ENCODE data around the gene KRTAP4-6. TPM values are rescaled to one million over a fixed set of nuclear protein-coding genes. Genes with fewer than 3 reads are reported as not detected.
"Not testable (repeated sequence)": the region's sequence is repeated elsewhere in the genome, so short reads cannot be mapped to it uniquely, and the experiment has no call there.

Gene KRTAP4-6
- total RNA-seq: not detected
- long read RNA-seq, donor 1: 0 reads
- long read RNA-seq, donor 2: 0 reads

GRCh38 chr17:41140360-41141131 is at the start of gene KRTAP4-6:
Gene KRTAP4-6, minus strand, starts transcription at chr17:41140544. Its CDS starts 57 bp downstream, at chr17:41140487.
- intact Hi-C loops (cut with DNase I): no loop called here

DNA sequence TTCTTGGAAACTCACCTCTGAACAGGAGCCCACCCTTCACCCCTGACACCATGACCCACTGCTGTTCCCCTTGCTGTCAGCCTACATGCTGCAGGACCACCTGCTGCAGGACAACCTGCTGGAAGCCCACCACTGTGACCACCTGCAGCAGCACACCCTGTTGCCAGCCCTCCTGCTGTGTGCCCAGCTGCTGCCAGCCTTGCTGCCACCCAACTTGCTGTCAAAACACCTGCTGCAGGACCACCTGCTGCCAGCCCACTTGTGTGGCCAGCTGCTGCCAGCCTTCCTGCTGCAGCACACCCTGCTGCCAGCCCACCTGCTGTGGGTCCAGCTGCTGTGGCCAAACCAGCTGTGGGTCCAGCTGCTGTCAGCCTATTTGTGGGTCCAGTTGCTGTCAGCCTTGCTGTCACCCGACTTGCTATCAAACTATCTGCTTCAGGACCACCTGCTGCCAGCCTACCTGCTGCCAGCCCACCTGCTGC is 49.5 kb upstream of the KRTAP4-6 start, which contains the start of gene KRTAP9-1:
Gene KRTAP9-1 (plus strand): TSS at position 51 of the 482 bp plus-strand sequence. CDS start 0 bp downstream, at position 51.
- DNase-seq (ENCODE audit: low spot score): not testable (repeated sequence)
- intact Hi-C loops (cut with DNase I): loop anchor here in 1 of 2 donors (10.0 kb wide), 1 partner anchor 525 kb away; the partner anchor contains the start of gene KRT222

More at GRCh38 chr17:41140360-41141131, at the start of gene KRTAP4-6:
- no peak for DNase-seq (ENCODE audit: low spot score)

DNA sequence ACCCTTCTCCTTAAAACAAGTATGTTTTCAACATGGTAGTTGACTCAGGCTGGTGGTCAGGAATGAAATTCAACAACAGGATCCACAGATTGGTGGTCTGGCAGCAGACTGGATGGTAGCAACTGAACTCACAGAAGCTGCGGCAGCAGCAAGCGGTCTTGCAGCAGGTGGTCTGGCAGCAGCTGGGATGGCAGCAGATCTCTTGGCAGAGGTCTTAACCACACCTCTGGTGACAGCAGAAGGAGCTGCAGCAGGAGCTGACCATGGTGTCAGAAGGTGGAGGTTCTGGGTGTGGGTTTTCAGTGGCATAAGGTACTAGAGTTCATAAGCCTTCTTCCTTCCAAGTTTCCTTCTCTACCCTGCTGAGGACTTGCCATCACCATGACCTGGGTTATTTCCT is 46.5 kb upstream of the KRTAP4-6 start:
- intact Hi-C loops (cut with DNase I): no loop called here
- DNase-seq (ENCODE audit: low spot score): no peak

DNA sequence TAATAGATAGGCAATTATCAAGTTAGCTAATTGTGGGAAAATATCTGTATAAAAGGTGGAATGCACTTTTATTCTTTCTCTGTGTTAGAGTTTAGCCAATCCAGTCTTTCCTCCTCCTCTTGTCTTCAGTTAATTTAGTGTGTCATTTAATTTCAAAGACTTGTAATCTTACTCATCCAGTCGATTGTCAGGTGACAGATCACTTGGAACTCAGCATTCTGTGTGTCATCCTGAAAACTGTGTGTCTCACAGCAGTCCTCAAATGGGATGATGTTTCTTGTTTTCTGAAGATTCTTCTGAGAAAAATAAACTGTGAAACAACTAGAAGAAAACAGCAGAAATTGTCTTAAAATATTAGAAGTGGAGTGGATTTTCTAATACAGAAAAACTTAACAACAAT is 44.7 kb upstream of the KRTAP4-6 start:
- no peak for DNase-seq (ENCODE audit: low spot score)
- intact Hi-C loops (cut with DNase I): no loop called here

DNA sequence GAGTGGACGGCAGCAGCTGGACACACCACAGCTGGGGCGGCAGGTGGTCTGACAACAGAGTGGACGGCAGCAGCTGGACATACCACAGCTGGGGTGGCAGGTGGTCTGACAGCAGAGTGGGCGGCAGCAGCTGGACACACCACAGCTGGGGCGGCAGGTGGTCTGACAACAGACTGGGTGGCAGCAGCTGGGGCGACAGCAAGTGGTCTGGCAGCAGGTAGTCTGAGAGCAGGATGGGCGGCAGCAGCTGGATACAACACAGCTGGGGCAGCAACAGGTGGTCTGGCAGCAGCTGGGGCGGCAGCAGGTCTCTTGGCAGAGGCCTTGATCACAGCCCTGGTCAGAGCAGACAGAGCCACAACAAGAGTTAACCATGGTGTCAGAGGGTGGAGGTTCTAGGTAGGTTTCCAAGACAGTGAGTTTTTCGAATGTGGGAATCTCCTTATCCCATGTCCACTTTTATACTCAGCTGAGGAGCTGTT is 44.2 kb upstream of the KRTAP4-6 start, which contains the start of gene KRTAP4-1:
Gene KRTAP4-1 (minus strand): TSS at position 432 of the 482 bp plus-strand sequence. CDS start 57 bp downstream, at position 375.
- intact Hi-C loops (cut with DNase I): no loop called here
- DNase-seq (ENCODE audit: low spot score): no peak

GRCh38 chr17:41178843-41179616 is 38.7 kb upstream of the KRTAP4-6 start:
- DNase-seq (ENCODE audit: low spot score): no peak
- intact Hi-C loops (cut with DNase I): no loop called here

GRCh38 chr17:41178341-41178740 is 38.0 kb upstream of the KRTAP4-6 start:
- no peak for DNase-seq (ENCODE audit: low spot score)
- intact Hi-C loops (cut with DNase I): no loop called here

DNA sequence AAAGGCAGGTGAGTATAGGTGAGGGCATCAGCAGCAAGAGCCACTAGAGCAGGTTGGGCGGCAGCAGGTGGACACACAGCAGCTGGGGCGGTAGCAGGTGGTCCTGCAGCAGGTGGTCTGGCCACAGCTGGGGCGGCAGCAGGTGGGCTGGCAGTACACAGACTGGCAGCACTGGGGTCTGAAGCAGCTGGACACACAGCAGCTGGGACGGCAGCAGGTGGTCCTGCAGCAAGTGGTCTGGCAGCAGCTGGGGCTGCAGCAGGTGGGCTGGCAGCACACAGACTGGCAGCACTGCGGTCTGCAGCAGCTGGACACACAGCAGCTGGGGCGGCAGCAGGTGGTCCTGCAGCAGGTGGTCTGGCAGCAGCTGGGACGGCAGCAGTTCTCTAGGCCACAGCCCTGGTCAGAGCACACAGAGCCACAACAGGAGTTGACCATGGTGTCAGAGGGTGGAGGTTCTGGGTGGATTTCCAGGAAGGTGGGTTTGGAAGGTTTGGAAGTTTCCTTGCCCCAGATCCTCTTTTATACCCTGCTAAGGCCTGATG is 37.5 kb upstream of the KRTAP4-6 start, which contains the start of gene KRTAP4-2:
Gene KRTAP4-2 (minus strand): TSS at position 495 of the 545 bp plus-strand sequence. CDS start 57 bp downstream, at position 438.
- intact Hi-C loops (cut with DNase I): no loop called here
- DNase-seq (ENCODE audit: low spot score): no peak

DNA sequence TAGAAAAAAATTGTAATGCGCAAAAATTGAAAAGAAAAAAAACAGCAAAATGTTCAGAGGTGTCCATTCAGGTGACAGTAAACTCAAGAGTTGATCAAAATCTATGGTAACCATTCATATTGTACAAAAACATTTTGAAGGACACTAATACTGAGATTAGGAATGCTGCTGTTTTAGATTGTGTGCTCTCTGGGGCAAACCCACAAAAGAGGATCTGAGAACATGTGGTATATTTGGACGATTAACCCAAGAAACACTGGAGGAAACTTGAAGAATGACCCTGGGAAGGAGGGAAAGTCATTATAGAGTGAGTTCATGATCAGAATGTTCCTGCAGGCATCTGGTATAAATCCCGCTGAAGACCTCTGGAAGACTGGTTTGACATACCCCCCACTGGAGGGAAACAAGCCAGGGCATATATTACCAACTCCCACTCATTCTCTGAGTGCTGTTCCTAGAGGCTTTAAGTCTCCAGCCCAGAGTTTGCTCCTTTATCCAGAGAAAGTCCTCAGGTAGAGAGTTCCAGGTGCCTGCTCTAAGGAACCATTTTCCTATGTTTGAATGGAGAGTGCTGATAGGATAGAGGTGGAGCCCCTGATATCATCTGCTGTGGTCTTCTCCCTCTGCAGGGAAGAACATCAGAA is 36.5 kb upstream of the KRTAP4-6 start:
- no peak for DNase-seq (ENCODE audit: low spot score)
- intact Hi-C loops (cut with DNase I): no loop called here

DNA sequence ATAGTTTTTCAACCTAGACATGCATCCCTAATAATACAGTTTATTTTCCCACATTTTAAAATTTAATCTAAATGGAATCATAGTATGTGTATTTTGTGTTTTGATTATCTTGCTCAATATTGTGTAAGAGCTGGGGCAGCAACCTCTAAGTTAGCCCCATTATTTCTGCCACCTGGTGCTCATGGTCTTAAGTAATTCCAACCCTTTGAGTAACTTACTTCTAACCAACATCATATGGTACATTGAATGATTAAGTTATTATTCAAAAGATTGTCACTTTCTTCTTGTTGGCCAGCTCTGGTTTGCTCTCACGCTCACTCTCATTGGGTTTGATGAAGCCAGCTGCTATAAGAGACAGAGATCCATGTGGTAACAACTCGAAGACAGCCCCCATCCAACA is 31.5 kb upstream of the KRTAP4-6 start:
- no peak for DNase-seq (ENCODE audit: low spot score)

DNA sequence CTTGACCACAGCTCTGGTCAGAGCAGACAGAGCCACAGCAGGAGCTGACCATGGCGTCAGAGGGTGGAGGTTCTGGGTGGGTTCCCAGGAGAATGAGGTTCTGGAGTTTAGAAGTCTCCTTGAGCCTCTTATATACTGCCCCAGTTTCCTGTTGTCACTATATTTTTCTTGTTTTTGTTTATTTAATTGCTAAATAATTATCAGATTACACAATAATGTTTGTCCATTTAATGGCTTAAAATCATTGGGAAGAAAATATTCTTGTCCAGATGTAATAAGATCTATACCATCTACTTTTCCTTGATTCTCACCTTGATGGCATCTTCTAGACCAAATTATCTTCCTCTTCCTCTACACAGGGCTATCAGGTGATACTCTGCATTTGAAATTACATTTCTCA is 27.8 kb upstream of the KRTAP4-6 start, which contains the start of gene KRTAP4-3:
Gene KRTAP4-3 (minus strand): TSS at position 101 of the 400 bp plus-strand sequence. CDS start 49 bp downstream, at position 52.
- DNase-seq (ENCODE audit: low spot score): no peak
- intact Hi-C loops (cut with DNase I): no loop called here

More for the DNA sequence above, 31.5 kb upstream of the KRTAP4-6 start:
- intact Hi-C loops (cut with DNase I): no loop called here

DNA sequence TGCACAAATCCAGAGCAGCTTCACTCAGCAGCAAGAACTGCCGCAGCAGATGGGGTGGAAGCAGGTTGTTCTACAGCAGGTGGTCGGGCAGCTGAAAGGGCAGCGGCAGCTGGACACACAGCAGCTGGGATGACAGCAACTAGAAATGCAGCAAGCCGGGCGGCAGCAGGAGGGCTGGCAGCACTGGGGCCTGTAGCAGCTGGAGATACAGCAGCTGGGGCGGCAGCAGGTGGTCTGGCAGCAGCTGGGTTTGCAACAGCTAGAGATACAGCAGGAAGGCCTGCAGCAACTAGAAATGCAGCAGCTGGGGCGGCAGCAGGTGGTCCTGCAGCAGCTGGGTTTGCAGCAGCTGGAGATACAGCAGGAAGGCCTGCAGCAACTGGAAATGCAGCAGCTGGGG is 27.2 kb upstream of the KRTAP4-6 start:
- no peak for DNase-seq (ENCODE audit: low spot score)
- intact Hi-C loops (cut with DNase I): no loop called here

GRCh38 chr17:41163828-41164227 is 23.5 kb upstream of the KRTAP4-6 start:
- DNase-seq (ENCODE audit: low spot score): no peak
- intact Hi-C loops (cut with DNase I): no loop called here

- intact Hi-C loops (cut with DNase I): no loop called here
- no peak for DNase-seq (ENCODE audit: low spot score)
Observed at GRCh38 chr17:41160648-41161047, 20.3 kb upstream of the KRTAP4-6 start, which contains the start of gene KRTAP4-4. Gene KRTAP4-4, minus strand, starts transcription at chr17:41160748. Its CDS starts 57 bp downstream, at chr17:41160691.

GRCh38 chr17:41160190-41160589 is 19.8 kb upstream of the KRTAP4-6 start:
- intact Hi-C loops (cut with DNase I); DNase-seq (ENCODE audit: low spot score): not testable (repeated sequence)

DNA sequence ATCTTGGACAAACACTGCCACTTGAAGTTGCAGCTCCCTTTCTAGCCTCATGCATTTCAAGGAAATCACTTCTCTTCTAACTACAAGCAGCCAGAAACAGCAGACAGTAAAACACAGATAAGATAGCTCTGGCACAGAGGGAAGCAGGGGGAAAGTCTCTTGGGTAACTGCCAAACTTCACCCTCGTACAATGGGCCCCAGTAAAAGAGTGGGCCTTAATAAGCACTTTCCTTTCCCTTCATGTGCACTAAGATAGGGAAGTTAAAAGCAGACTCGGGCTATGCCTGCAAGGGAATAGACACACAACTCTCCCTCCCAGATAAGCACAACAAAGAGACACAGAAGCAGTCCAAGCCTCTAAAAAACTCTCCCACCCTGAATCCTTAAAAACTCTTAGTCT is 13.5 kb upstream of the KRTAP4-6 start:
- intact Hi-C loops (cut with DNase I): no loop called here

DNA sequence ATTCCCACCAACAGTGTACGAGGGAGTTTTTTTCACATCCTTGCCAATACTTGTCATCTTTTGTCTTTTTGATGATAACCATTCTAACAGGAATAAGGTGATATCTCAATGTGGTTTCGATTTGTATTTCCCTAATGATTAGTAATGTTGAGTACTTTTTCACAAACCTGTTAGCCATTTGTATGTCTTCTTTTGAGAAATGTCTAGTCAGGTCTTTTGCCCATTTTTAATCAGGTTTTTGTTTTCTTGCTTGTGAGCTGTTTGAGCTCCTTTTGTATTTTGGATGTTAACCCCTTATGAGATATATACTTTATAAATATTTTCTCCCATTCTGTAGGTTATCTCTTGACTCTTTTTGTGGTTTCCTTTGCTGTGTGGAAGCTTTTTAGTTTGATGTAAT is 11.2 kb upstream of the KRTAP4-6 start:
- intact Hi-C loops (cut with DNase I): no loop called here

More for the DNA sequence above, 13.5 kb upstream of the KRTAP4-6 start:
- no peak for DNase-seq (ENCODE audit: low spot score)

GRCh38 chr17:41150026-41150425 is 9.7 kb upstream of the KRTAP4-6 start:
- intact Hi-C loops (cut with DNase I): no loop called here
- no peak for DNase-seq (ENCODE audit: low spot score)

More for the DNA sequence above, 11.2 kb upstream of the KRTAP4-6 start:
- DNase-seq (ENCODE audit: low spot score): no peak

DNA sequence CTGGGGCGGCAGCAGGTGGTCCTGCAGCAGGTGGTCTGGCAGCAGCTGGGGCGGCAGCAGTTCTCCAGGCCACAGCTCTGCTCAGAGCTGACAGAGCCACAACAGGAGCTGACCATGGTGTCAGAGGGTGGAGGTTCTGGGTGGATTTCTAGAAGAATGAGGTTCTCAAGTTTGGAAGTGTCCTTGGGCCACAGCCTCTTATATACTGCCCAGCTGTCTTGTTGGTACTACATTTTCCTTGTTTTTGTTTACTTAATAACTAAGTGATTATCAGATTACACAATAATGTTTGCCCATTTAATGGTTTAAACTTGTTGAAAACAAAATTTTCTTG is 9.3 kb upstream of the KRTAP4-6 start, which contains the start of gene KRTAP4-5:
Gene KRTAP4-5 (minus strand): TSS at position 174 of the 334 bp plus-strand sequence. CDS start 58 bp downstream, at position 116.
- DNase-seq (ENCODE audit: low spot score): no peak
- intact Hi-C loops (cut with DNase I): no loop called here

Data from posterior vena cava (tissue), 2 donors.